Erythroblast (primary cell): ENCODE data around the gene SDF2.
"Not testable (repeated sequence)": the region's sequence is repeated elsewhere in the genome, so short reads cannot be mapped to it uniquely, and the experiment has no call there.

ENCODE experiments used
- GATA1 ChIP-seq: IDR thresholded peaks from 2 replicates; pipeline ENCODE4 v1.6.1; 2011; ENCODE audit warnings: low read depth, mild to moderate bottlenecking, control low read depth, low read length, moderate library complexity
- POLR2A ChIP-seq: IDR thresholded peaks from 2 replicates; pipeline ENCODE4 v1.6.1; 2011; ENCODE audit warnings: mild to moderate bottlenecking, low read length

- not testable (repeated sequence) for TF ChIP-seq POLR2A, GATA1
Measured at GRCh38 chr17:28659497-28659881, 2.2 kb downstream of the SDF2 start.
